ENCODE measurements around the gene LRRC34. TPM values are rescaled to one million over a fixed set of nuclear protein-coding genes. Genes with fewer than 3 reads are reported as not detected.

The LRRC34 gene
- total and polyA plus RNA-seq, 10 of the 15 experiments (the other 5 are each of a cell fraction or from before 2014, with no cell fraction given): 0.24 to 3.7 (median 1.7) TPM

DNA sequence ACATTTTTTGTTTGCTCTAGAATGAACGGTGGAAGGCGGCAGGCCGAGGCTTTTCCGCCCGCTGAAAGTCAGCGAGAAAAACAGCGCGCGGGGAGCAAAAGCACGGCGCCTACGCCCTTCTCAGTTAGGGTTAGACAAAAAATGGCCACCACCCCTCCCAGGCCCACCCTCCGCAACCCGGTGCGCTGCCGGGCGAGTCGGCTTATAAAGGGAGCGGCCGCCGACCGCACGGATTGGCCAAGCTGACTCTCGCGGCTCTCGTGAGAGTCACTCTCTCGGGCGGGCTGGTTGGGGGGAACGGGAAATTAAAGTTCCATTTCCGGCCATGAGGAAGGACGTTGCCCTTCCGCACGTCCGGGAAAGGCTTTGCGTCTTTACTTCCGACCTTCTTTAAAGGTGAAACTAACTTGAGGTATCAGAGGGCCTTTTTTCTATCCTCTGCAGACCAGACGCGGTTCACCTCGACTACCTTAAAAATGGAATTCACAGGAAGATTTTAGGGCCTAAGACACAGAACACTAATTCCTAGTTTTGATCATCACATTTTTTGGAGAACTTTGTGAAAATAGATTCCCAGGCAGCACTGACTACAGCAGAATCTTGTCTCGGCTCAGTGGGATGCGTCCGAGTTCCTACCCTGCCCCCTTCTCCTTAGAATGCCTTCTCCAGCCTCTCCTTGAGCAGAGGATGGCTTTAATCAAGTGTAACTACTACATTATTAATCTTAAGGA, 47.7 kb downstream of the LRRC34 start, which contains the start of gene TERC:
Gene TERC (minus strand): TSS at position 179 of the 731 bp plus-strand sequence.
- Histone ChIP-seq H3K9me3 (replicated peaks; ENCODE audit: control insufficient read depth, insufficient read depth, low read length) (no peaks in the 10 kb centered on the region; the same call in 2 of the 3 replicates), H3K4me3 (peak within 1 kb of the TSS; percentile 68), H3K4me1 (ENCODE audit: control insufficient read depth, insufficient read depth, low read length) (no peaks in the 10 kb centered on the region), H3K79me2 (ENCODE audit: control insufficient read depth, insufficient read depth, low read length) (no peaks in the 10 kb centered on the region), H2AFZ (ENCODE audit: control insufficient read depth, low read depth, low read length) (peak within 1 kb of the TSS; percentile 78), H3K36me3 (ENCODE audit: control insufficient read depth in 2 of 2, insufficient read depth in 2 of 2, low read length in 1 of 2) (no peaks in the 10 kb centered on the region), H3K27me3 (replicated peaks in 1 of 2; ENCODE audit: control insufficient read depth in 2 of 2, insufficient read depth in 2 of 2, low read length in 1 of 2) (no peaks in the 10 kb centered on the region), H3K9ac (ENCODE audit: control insufficient read depth, insufficient read depth, low read length) (peak within 1 kb of the TSS; percentile 76), H4K20me1 (ENCODE audit: control insufficient read depth, insufficient read depth) (no peaks in the 10 kb centered on the region), H3K27ac (ENCODE audit: control insufficient read depth, insufficient read depth) (peak within 1 kb of the TSS; percentile 71), H3K4me2 (ENCODE audit: control insufficient read depth, insufficient read depth) (peak within 1 kb of the TSS; percentile 90)
- FAIRE-seq (peak; percentile 13), DNase-seq (ENCODE audit: low read depth, low spot score) (peak; percentile 66), ATAC-seq (peak; percentile 92)
- in situ Hi-C loops (cut with MboI) (no loop called here), intact Hi-C loops (cut with micrococcal nuclease; ENCODE audit: unreplicated experiment) (loop anchor here (5.0 kb wide), 4 partner anchors 202 to 417 kb away; partner anchors contain the start of genes GPR160, PHC3 and SEC62)
- ChIA-PET CTCF (interaction anchor here (1.7 to 2.7 kb wide), 2 partner anchors 49 to 649 kb away, joined by 3 to 8 read pairs; no protein-coding TSS in a partner anchor), SMC1A (ENCODE audit: uncharacterized antibody, unreplicated experiment) (interaction anchor here (0.9 to 2.8 kb wide), 3 partner anchors 9 to 178 kb away, joined by 3 to 10 read pairs (median 4); no protein-coding TSS in a partner anchor), POLR2A (interaction anchor here (1.0 kb wide), 1 partner anchor 8 kb away, joined by 3 read pairs; no protein-coding TSS in a partner anchor), RAD21 (ENCODE audit: unreplicated experiment) (no interaction called here)
- 7% methylated on average over 40 of the region's 42 CpGs for WGBS (ENCODE audit: insufficient coverage, insufficient replicate concordance, low lambda C conversion rate, missing lambda C conversion rate)
- BruUV-seq (replicated peaks): no TSS peak
- TF ChIP-seq CHD4 (IDR thresholded peaks at IDR 0.05) (no peak), CEBPZ (IDR thresholded peaks at IDR 0.05; ENCODE audit: low read depth, low read length) (no peak), MTA2 (IDR thresholded peaks at IDR 0.05; ENCODE audit: low read depth) (no peak), HDAC6 (IDR thresholded peaks at IDR 0.05; ENCODE audit: unreplicated experiment) (no peak), ZNF217 (IDR thresholded peaks at IDR 0.05) (no peak), TBL1XR1 (IDR thresholded peaks at IDR 0.05; ENCODE audit: low read depth, low read length) (no peak; the same call in 1 of the 2 replicates), TCF7 (IDR thresholded peaks at IDR 0.05; ENCODE audit: borderline replicate concordance) (no peak), KAT2A (conservative IDR thresholded peaks at IDR 0.05; ENCODE audit: control insufficient read depth, low read depth, low read length) (no peak), SP1 (IDR thresholded peaks at IDR 0.05; ENCODE audit: low read depth, low read length) (no peak), CHD2 (IDR thresholded peaks at IDR 0.05; ENCODE audit: borderline replicate concordance, low read depth, low read length) (peak; percentile 97), MEF2A (IDR thresholded peaks at IDR 0.05; ENCODE audit: insufficient read depth, low read depth, low read length) (no peak), NRF1 (conservative IDR thresholded peaks at IDR 0.05; ENCODE audit: low read depth, low read length) (no peak), NFYB (IDR thresholded peaks at IDR 0.05; ENCODE audit: insufficient read depth, low read depth, low read length) (peak; percentile 81), RELA (IDR thresholded peaks at IDR 0.05; ENCODE audit: borderline replicate concordance, partially characterized antibody) (no peak), FOXK2 (IDR thresholded peaks at IDR 0.05) (no peak), RB1 (IDR thresholded peaks at IDR 0.05; ENCODE audit: borderline replicate concordance) (no peak), PML (IDR thresholded peaks at IDR 0.05; ENCODE audit: low read length) (peak; percentile 97), FOXM1 (IDR thresholded peaks at IDR 0.05; ENCODE audit: low read depth, low read length) (no peak; the same call in 1 of the 2 replicates), PAX8 (IDR thresholded peaks at IDR 0.05) (no peak), SMAD5 (IDR thresholded peaks at IDR 0.05; ENCODE audit: low read depth) (peak; percentile 92)
- TF ChIP-seq, protein P1, sequence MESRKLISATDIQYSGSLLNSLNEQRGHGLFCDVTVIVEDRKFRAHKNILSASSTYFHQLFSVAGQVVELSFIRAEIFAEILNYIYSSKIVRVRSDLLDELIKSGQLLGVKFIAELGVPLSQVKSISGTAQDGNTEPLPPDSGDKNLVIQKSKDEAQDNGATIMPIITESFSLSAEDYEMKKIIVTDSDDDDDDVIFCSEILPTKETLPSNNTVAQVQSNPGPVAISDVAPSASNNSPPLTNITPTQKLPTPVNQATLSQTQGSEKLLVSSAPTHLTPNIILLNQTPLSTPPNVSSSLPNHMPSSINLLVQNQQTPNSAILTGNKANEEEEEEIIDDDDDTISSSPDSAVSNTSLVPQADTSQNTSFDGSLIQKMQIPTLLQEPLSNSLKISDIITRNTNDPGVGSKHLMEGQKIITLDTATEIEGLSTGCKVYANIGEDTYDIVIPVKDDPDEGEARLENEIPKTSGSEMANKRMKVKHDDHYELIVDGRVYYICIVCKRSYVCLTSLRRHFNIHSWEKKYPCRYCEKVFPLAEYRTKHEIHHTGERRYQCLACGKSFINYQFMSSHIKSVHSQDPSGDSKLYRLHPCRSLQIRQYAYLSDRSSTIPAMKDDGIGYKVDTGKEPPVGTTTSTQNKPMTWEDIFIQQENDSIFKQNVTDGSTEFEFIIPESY (IDR thresholded peaks at IDR 0.05): no peak
